Endothelial cell of umbilical vein (primary cell): Measurements from ENCODE around the gene GAS7. TPM values are rescaled to one million over a fixed set of nuclear protein-coding genes. Genes with fewer than 3 reads are reported as not detected.

Experiments used
- BruUV-seq: library from RNA; stranded (reverse); fragments of 400-500 nt; replicated peaks from 2 replicates; lab custom pipeline; 2021; lab: Mats Ljungman, UMichigan
- CTCF ChIA-PET: fragments of 300-600, 350-600 bp; sonication (Branson Sonifier 250); formaldehyde crosslinking; loops from one replicate; lab custom pipeline; 2021; ENCODE audit warnings: antibody characterized with exemption, inconsistent platforms; lab: Charles Lee
- POLR2A ChIA-PET: fragments of 300-600, 350-600 bp; sonication (Branson Sonifier 250); formaldehyde crosslinking; loops from one replicate; lab custom pipeline; 2021; ENCODE audit warnings: antibody characterized with exemption, inconsistent platforms; lab: Charles Lee
- DNase-seq: peaks from one replicate; pipeline ENCODE4 v3.0.0-alpha.2; 2011; ENCODE audit warnings: low read depth, low spot score
- FAIRE-seq: peaks from 2 replicates; lab custom pipeline; 2011; peaks lifted over from hg19 to GRCh38; lab: Jason Lieb, UNC
- H2AFZ ChIP-seq: 2 replicates; pipeline ENCODE4 v1.6.0; 2012; ENCODE audit warnings: low read depth, low read length, control low read depth, inconsistent platforms
- H3K27ac ChIP-seq: 2 replicates; pipeline ENCODE4 v1.5.1; 2011; ENCODE audit warnings: low read depth, mild to moderate bottlenecking, control low read depth, low read length, moderate library complexity; ENCODE audit not compliant: insufficient read depth
- H3K27me3 ChIP-seq, 2 experiments: 2 replicates each; pipeline versions ENCODE4 v1.6.0 to v1.6.1; 2011; ENCODE audit warnings: low read length in 2 of 2, mixed read lengths in 1 of 2; ENCODE audit not compliant: control insufficient read depth in 2 of 2, insufficient read depth in 2 of 2
- H3K36me3 ChIP-seq, 2 experiments: 2 replicates in 1 of 2; 3 replicates in 1 of 2; pipeline ENCODE4 v1.5.1; 2011; ENCODE audit warnings: low read length in 2 of 2, mild to moderate bottlenecking in 1 of 2, moderate library complexity in 1 of 2; ENCODE audit not compliant: control insufficient read depth in 2 of 2, insufficient read depth in 2 of 2; ENCODE audit errors: extremely low read depth in 1 of 2
- H3K4me1 ChIP-seq: 3 replicates; pipeline ENCODE4 v1.5.1; 2011; ENCODE audit warnings: mild to moderate bottlenecking, low read length; ENCODE audit not compliant: control insufficient read depth, insufficient read depth; ENCODE audit errors: extremely low read depth
- H3K4me2 ChIP-seq: 2 replicates; pipeline ENCODE4 v1.6.1; 2011; ENCODE audit warnings: low read length, control low read depth, mixed read lengths; ENCODE audit not compliant: insufficient read depth
- H3K4me3 ChIP-seq, 3 experiments: fragments of 200-600 bp in 1 of 3; sonication (generic), shearing (Covaris generic) in 1 of 3; replicated peaks in 1 of 3; 2 replicates each; pipeline ENCODE4 v1.5.1; 2011 to 2016; ENCODE audit warnings: control low read depth in 3 of 3, low read length in 3 of 3, mild to moderate bottlenecking in 2 of 3, inconsistent platforms in 1 of 3, low read depth in 1 of 3, moderate library complexity in 1 of 3; ENCODE audit not compliant: insufficient read depth in 1 of 3
- H3K79me2 ChIP-seq: 2 replicates; pipeline ENCODE4 v1.6.0; 2012; ENCODE audit warnings: low read length, inconsistent platforms; ENCODE audit not compliant: control insufficient read depth, insufficient read depth
- H3K9ac ChIP-seq: replicated peaks from 2 replicates; pipeline ENCODE3; 2011; ENCODE audit warnings: low read length, control low read depth; ENCODE audit not compliant: insufficient read depth; ENCODE audit errors: extremely low read depth
- H3K9me1 ChIP-seq: replicated peaks from 3 replicates; pipeline ENCODE4 v1.6.0; 2011; ENCODE audit warnings: mild to moderate bottlenecking, low read length; ENCODE audit not compliant: control insufficient read depth, insufficient read depth; ENCODE audit errors: extremely low read depth
- H3K9me3 ChIP-seq: replicated peaks from 2 replicates; pipeline ENCODE4 v1.5.1; 2012; ENCODE audit warnings: low read length, inconsistent platforms; ENCODE audit not compliant: control insufficient read depth, insufficient read depth
- H4K20me1 ChIP-seq: replicated peaks from 2 replicates; pipeline ENCODE3; 2011; ENCODE audit warnings: mild to moderate bottlenecking, low read length; ENCODE audit not compliant: control insufficient read depth, insufficient read depth; ENCODE audit errors: extremely low read depth
- EZH2 ChIP-seq: IDR thresholded peaks from 2 replicates; pipeline ENCODE4 v1.6.1; 2012; ENCODE audit warnings: borderline replicate concordance, low read depth, mild to moderate bottlenecking, moderate library complexity, low read length, inconsistent platforms; ENCODE audit not compliant: severe bottlenecking
- FOS ChIP-seq: IDR thresholded peaks from 2 replicates; pipeline ENCODE4 v1.6.1; 2011; ENCODE audit warnings: mild to moderate bottlenecking, low read length, moderate library complexity, borderline replicate concordance; ENCODE audit not compliant: insufficient read depth
- GATA2 ChIP-seq: IDR thresholded peaks from 2 replicates; pipeline ENCODE4 v1.7.0; 2011; ENCODE audit warnings: low read depth, mild to moderate bottlenecking, moderate library complexity, mixed read lengths, low read length; ENCODE audit not compliant: insufficient read length, insufficient read depth
- JUN ChIP-seq: IDR thresholded peaks from 2 replicates; pipeline ENCODE4 v1.6.1; 2011; ENCODE audit warnings: borderline replicate concordance, low read depth; ENCODE audit not compliant: insufficient read length, insufficient read depth
- MYC ChIP-seq: IDR thresholded peaks from one replicate; pipeline ENCODE4 v1.6.1; 2011; ENCODE audit warnings: mild to moderate bottlenecking, low read depth, low read length
- POLR2A ChIP-seq: IDR thresholded peaks from 2 replicates; pipeline ENCODE4 v1.6.1; 2012; ENCODE audit warnings: low read depth, mild to moderate bottlenecking, control low read depth, low read length
- POLR2AphosphoS5 ChIP-seq: IDR thresholded peaks from 2 replicates; pipeline ENCODE4 v1.6.1; 2012; ENCODE audit warnings: low read depth, mild to moderate bottlenecking, control low read depth, low read length, moderate library complexity; ENCODE audit not compliant: insufficient read depth
- dilution Hi-C: fragments of 300-500 bp; cut with MboI; formaldehyde crosslinking; loops from one replicate; pipeline ENCODE4 v1.15.0; 2019; ENCODE audit warnings: low sequenced_read_pairs; ENCODE audit not compliant: extremely low pct_ligation_motif_present
- intact Hi-C: fragments of 100-400 bp; cut with micrococcal nuclease; formaldehyde crosslinking; loops from one replicate; pipeline ENCODE4 v1.10.0; 2022
- polyA plus RNA-seq, 4 experiments: library from polyadenylated mRNA; depleted of rRNA in 3 of 4; stranded (reverse) in 3 of 4; unstranded in 1 of 4; fragments of >200 nt; gene quantifications; 2 replicates each; pipeline versions ENCODE4 v1.2.1 to v1.2.3, GENCODE V29; 2011 to 2012; ENCODE audit warnings: missing spikeins in 1 of 4
- total RNA-seq: library from RNA; stranded (reverse); gene quantifications from 2 replicates; pipeline ENCODE4 v1.2.3, GENCODE V29; 2021
- TF ChIP-seq, protein P1 (sequence below): IDR thresholded peaks from 2 replicates; pipeline ENCODE4 v1.6.1; 2011; ENCODE audit not compliant: insufficient read depth, insufficient read length
- TF ChIP-seq, protein P2 (sequence below), 2 donors: IDR thresholded peaks; 1 replicate in 1 of 2; 2 replicates in 1 of 2; pipeline ENCODE4 v1.5.1; 2011; ENCODE audit warnings: low read length in 2 of 2, mild to moderate bottlenecking in 2 of 2, moderate library complexity in 2 of 2, control low read depth in 1 of 2, inconsistent platforms in 1 of 2, low read depth in 1 of 2; ENCODE audit not compliant: insufficient read depth in 1 of 2; ENCODE audit errors: extremely low read depth in 1 of 2

GAS7 gene
- total and polyA plus RNA-seq, 2 donors (not counting 3 experiments of a cell fraction or from before 2014, with no cell fraction given): not detected

DNA sequence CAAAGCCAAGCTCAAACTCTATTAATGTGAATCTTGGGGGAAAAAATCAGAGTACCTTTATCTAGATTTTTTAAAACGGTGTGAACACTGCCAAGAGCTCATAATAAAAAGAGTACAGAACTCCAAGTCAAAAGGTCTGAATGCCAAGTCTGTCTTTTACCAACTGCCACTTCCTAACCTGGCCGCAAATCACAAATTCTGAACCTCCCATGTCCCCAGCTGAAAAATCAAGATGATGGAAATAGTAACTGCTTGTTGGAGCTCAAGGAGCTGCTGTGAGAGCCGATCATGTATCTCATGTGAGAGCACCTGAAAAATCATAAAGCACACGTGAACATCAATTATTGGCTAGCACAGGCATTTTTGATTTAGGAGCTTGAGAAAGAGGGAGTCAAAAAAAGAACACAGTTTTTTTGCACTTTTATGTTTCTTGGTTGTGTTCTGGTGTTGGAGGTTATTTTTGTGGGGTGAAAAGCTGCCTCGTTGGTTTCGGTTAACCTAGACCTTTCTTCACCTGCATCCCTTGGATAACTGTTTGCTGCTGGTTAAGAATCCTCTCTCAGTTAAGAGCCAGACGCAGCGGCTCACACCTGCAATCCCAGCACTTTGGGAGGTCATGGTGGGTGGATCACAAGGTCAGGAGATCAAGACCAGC, 50.5 kb downstream of the GAS7 start:
- no peak overlapping the region for H2AFZ ChIP-seq
- H4K20me1 ChIP-seq: no peaks in the 10 kb centered on the region
- intact Hi-C loops (no loop called here), dilution Hi-C loops (no loop called here)
- no peaks in the 10 kb centered on the region for H3K36me3 ChIP-seq
- no peak overlapping the region for H3K27ac ChIP-seq
- no peak overlapping the region for H3K9ac ChIP-seq
- H3K4me1 ChIP-seq: no peaks in the 10 kb centered on the region
- CTCF ChIA-PET: no interaction called here
- H3K4me2 ChIP-seq: no peak overlapping the region
- H3K9me3 ChIP-seq: no peaks in the 10 kb centered on the region
- POLR2A ChIA-PET: no interaction called here
- no peak for DNase-seq
- H3K79me2 ChIP-seq: no peaks in the 10 kb centered on the region
- BruUV-seq: no TSS peak
- no peak for TF ChIP-seq JUN
- no peak for TF ChIP-seq EZH2
- no peak for TF ChIP-seq POLR2AphosphoS5
- TF ChIP-seq, protein P1, sequence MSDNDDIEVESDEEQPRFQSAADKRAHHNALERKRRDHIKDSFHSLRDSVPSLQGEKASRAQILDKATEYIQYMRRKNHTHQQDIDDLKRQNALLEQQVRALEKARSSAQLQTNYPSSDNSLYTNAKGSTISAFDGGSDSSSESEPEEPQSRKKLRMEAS: no peak
- TF ChIP-seq, protein P2, sequence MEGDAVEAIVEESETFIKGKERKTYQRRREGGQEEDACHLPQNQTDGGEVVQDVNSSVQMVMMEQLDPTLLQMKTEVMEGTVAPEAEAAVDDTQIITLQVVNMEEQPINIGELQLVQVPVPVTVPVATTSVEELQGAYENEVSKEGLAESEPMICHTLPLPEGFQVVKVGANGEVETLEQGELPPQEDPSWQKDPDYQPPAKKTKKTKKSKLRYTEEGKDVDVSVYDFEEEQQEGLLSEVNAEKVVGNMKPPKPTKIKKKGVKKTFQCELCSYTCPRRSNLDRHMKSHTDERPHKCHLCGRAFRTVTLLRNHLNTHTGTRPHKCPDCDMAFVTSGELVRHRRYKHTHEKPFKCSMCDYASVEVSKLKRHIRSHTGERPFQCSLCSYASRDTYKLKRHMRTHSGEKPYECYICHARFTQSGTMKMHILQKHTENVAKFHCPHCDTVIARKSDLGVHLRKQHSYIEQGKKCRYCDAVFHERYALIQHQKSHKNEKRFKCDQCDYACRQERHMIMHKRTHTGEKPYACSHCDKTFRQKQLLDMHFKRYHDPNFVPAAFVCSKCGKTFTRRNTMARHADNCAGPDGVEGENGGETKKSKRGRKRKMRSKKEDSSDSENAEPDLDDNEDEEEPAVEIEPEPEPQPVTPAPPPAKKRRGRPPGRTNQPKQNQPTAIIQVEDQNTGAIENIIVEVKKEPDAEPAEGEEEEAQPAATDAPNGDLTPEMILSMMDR (IDR thresholded peaks at IDR 0.05; ENCODE audit: extremely low read depth in 1 of 2, insufficient read depth in 1 of 2, low read depth in 1 of 2, low read length in 2 of 2): no peak
- TF ChIP-seq GATA2: no peak
- TF ChIP-seq MYC: no peak
- TF ChIP-seq POLR2A: no peak
- no peak for TF ChIP-seq FOS
- no peaks in the 10 kb centered on the region for H3K27me3 ChIP-seq
- H3K9me1 ChIP-seq: no peaks in the 10 kb centered on the region
- no peak for FAIRE-seq
- no peak overlapping the region for H3K4me3 ChIP-seq
